H1 (cell line): ENCODE data around the gene MYH11. TPM values are rescaled to one million over a fixed set of nuclear protein-coding genes. Genes with fewer than 3 reads are reported as not detected.

Experiments
- CTCF ChIA-PET: fragments of 300-600 bp; sonication (Branson Sonifier 250); formaldehyde crosslinking; loops from one replicate; lab custom pipeline; 2021; ENCODE audit not compliant: partially characterized antibody; lab: Charles Lee
- POLR2A ChIA-PET: fragments of 300-600 bp; sonication (Branson Sonifier 250); formaldehyde crosslinking; loops from one replicate; lab custom pipeline; 2021; ENCODE audit warnings: inconsistent platforms; ENCODE audit not compliant: partially characterized antibody; lab: Charles Lee
- DNase-seq, 2 experiments: peaks; one replicate each; pipeline versions ENCODE4 v3.0.0 to v3.0.0-alpha.2; 2010 to 2022; ENCODE audit warnings: low spot score in 2 of 2, low read depth in 1 of 2, mixed read lengths in 1 of 2
- FAIRE-seq: peaks from 2 replicates; lab custom pipeline; 2011; peaks lifted over from hg19 to GRCh38; lab: Jason Lieb, UNC
- H2AFZ ChIP-seq: 2 replicates; pipeline ENCODE4 v1.8.1; 2012; ENCODE audit warnings: low read length, inconsistent platforms
- H2AK5ac ChIP-seq: 2 replicates; pipeline ENCODE4 v1.6.1; 2013; ENCODE audit warnings: low read depth, low read length
- H2BK120ac ChIP-seq: replicated peaks from 2 replicates; pipeline ENCODE3; 2013; ENCODE audit warnings: low read depth, low read length, inconsistent platforms
- H2BK12ac ChIP-seq: 2 replicates; pipeline ENCODE4 v1.6.1; 2013; ENCODE audit warnings: low read depth, low read length
- H2BK15ac ChIP-seq: 2 replicates; pipeline ENCODE4 v1.6.1; 2013; ENCODE audit warnings: low read length
- H2BK20ac ChIP-seq: 2 replicates; pipeline ENCODE4 v1.6.1; 2013; ENCODE audit warnings: low read length
- H2BK5ac ChIP-seq: 2 replicates; pipeline ENCODE4 v1.6.1; 2013; ENCODE audit warnings: low read depth, low read length
- H3K14ac ChIP-seq: 2 replicates; pipeline ENCODE4 v1.6.1; 2013; ENCODE audit warnings: inconsistent platforms; ENCODE audit not compliant: insufficient read length
- H3K18ac ChIP-seq: 2 replicates; pipeline ENCODE4 v1.6.1; 2013; ENCODE audit warnings: low read length; ENCODE audit errors: extremely low read depth
- H3K23ac ChIP-seq: 2 replicates; pipeline ENCODE4 v1.6.1; 2013; ENCODE audit warnings: inconsistent platforms; ENCODE audit not compliant: insufficient read length
- H3K23me2 ChIP-seq: 2 replicates; pipeline ENCODE4 v1.6.1; 2013; ENCODE audit warnings: low read depth, low read length
- H3K27ac ChIP-seq: 2 replicates; pipeline ENCODE4 v1.6.1; 2011; ENCODE audit warnings: low read depth, low read length, inconsistent platforms
- H3K27me3 ChIP-seq, 4 experiments: replicated peaks in 1 of 4; 1 replicate in 1 of 4; 2 replicates in 3 of 4; pipeline versions ENCODE4 v1.6.1 to v1.8.1; 2011 to 2013; ENCODE audit warnings: low read length in 3 of 4, mild to moderate bottlenecking in 3 of 4, inconsistent platforms in 2 of 4, mixed read lengths in 2 of 4, moderate library complexity in 1 of 4; ENCODE audit not compliant: control insufficient read depth in 3 of 4, insufficient read depth in 3 of 4; ENCODE audit errors: extremely low read depth in 1 of 4
- H3K36me3 ChIP-seq, 4 experiments: 2 replicates each; pipeline versions ENCODE4 v1.6.1 to v1.8.1; 2011 to 2013; ENCODE audit warnings: mild to moderate bottlenecking in 4 of 4, low read length in 3 of 4, moderate library complexity in 2 of 4, control low read depth in 1 of 4, inconsistent platforms in 1 of 4; ENCODE audit not compliant: insufficient read depth in 4 of 4, control insufficient read depth in 2 of 4
- H3K4ac ChIP-seq: replicated peaks from 2 replicates; pipeline ENCODE3; 2013; ENCODE audit warnings: low read length, low read depth, mixed read lengths, inconsistent platforms; ENCODE audit not compliant: insufficient read length
- H3K4me1 ChIP-seq, 4 experiments: replicated peaks in 1 of 4; 1 replicate in 1 of 4; 2 replicates in 3 of 4; pipeline versions ENCODE4 v1.6.1 to v1.8.1; 2011 to 2013; ENCODE audit warnings: low read length in 3 of 4, inconsistent platforms in 2 of 4, mixed read lengths in 1 of 4; ENCODE audit not compliant: insufficient read depth in 4 of 4, control insufficient read depth in 3 of 4
- H3K4me2 ChIP-seq, 2 experiments: 2 replicates each; pipeline versions ENCODE4 v1.6.1 to v1.8.1; 2011 to 2013; ENCODE audit warnings: low read depth in 2 of 2, low read length in 2 of 2, control low read depth in 1 of 2, inconsistent platforms in 1 of 2, mild to moderate bottlenecking in 1 of 2; ENCODE audit not compliant: insufficient read depth in 1 of 2
- H3K4me3 ChIP-seq, 4 experiments: fragments of 200-600, 300-600 bp in 1 of 4; sonication (generic), shearing (Covaris generic), sonication (Bioruptor Twin) in 1 of 4; 2 replicates each; pipeline versions ENCODE4 v1.5.1 to v1.8.1; 2011 to 2016; ENCODE audit warnings: low read length in 4 of 4, low read depth in 3 of 4, control low read depth in 2 of 4, inconsistent platforms in 2 of 4, mild to moderate bottlenecking in 2 of 4, mixed read lengths in 1 of 4, moderate library complexity in 1 of 4; ENCODE audit not compliant: insufficient read depth in 2 of 4; ENCODE audit errors: extremely low read depth in 1 of 4
- H3K56ac ChIP-seq: replicated peaks from 2 replicates; pipeline ENCODE3; 2013; ENCODE audit warnings: low read depth, mild to moderate bottlenecking, mixed read lengths, low read length, inconsistent platforms; ENCODE audit not compliant: insufficient read length
- H3K79me1 ChIP-seq: 2 replicates; pipeline ENCODE4 v1.6.1; 2013; ENCODE audit warnings: low read depth, low read length, control low read depth
- H3K79me2 ChIP-seq, 2 experiments: 2 replicates each; pipeline versions ENCODE4 v1.6.1 to v1.8.1; 2012 to 2013; ENCODE audit warnings: low read length in 2 of 2, mild to moderate bottlenecking in 2 of 2, inconsistent platforms in 1 of 2; ENCODE audit not compliant: insufficient read depth in 2 of 2, control insufficient read depth in 1 of 2
- H3K9ac ChIP-seq, 4 experiments: replicated peaks in 1 of 4; 1 replicate in 1 of 4; 2 replicates in 3 of 4; pipeline versions ENCODE4 v1.6.1 to v1.8.1; 2011 to 2013; ENCODE audit warnings: low read depth in 3 of 4, low read length in 3 of 4, control low read depth in 2 of 4, mild to moderate bottlenecking in 2 of 4, moderate library complexity in 2 of 4, inconsistent platforms in 1 of 4; ENCODE audit errors: extremely low read depth in 1 of 4
- H3K9me3 ChIP-seq, 2 experiments: 2 replicates each; pipeline versions ENCODE4 v1.6.1 to v1.8.1; 2012 to 2013; ENCODE audit warnings: mild to moderate bottlenecking in 2 of 2, moderate library complexity in 2 of 2, control low read depth in 1 of 2, inconsistent platforms in 1 of 2, low read depth in 1 of 2, low read length in 1 of 2, mixed read lengths in 1 of 2; ENCODE audit not compliant: insufficient read depth in 2 of 2
- H4K20me1 ChIP-seq, 2 experiments: replicated peaks in 1 of 2; 2 replicates each; pipeline versions ENCODE3 to v1.8.1; 2011 to 2013; ENCODE audit warnings: inconsistent platforms in 2 of 2, low read length in 2 of 2, mild to moderate bottlenecking in 1 of 2; ENCODE audit not compliant: insufficient read depth in 2 of 2, control insufficient read depth in 1 of 2
- H4K5ac ChIP-seq: 2 replicates; pipeline ENCODE4 v1.6.1; 2013; ENCODE audit warnings: low read length, low read depth, mixed read lengths, inconsistent platforms; ENCODE audit not compliant: insufficient read length
- H4K8ac ChIP-seq: 2 replicates; pipeline ENCODE4 v1.8.0; 2013; ENCODE audit warnings: mild to moderate bottlenecking, moderate library complexity, low read length, inconsistent platforms; ENCODE audit not compliant: insufficient read depth; ENCODE audit errors: extremely low read depth
- H4K91ac ChIP-seq: replicated peaks from 2 replicates; pipeline ENCODE3; 2013; ENCODE audit warnings: low read length, mixed read lengths, inconsistent platforms; ENCODE audit not compliant: insufficient read length
- BRCA1 ChIP-seq: IDR thresholded peaks from 2 replicates; pipeline ENCODE4 v1.6.1; 2012; ENCODE audit warnings: low read depth, low read length, improper control_type of control experiment
- CEBPB ChIP-seq: IDR thresholded peaks from 2 replicates; pipeline ENCODE4 v1.6.1; 2012; ENCODE audit warnings: low read depth, low read length
- JUN ChIP-seq: IDR thresholded peaks from 2 replicates; pipeline ENCODE4 v1.6.1; 2011; ENCODE audit warnings: low read depth, mild to moderate bottlenecking, improper control_type of control experiment, low read length
- JUND ChIP-seq: IDR thresholded peaks from 2 replicates; pipeline ENCODE4 v1.6.1; 2011; ENCODE audit warnings: mild to moderate bottlenecking, improper control_type of control experiment, low read length
- RNF2 ChIP-seq: fragments of 200-900, 300-1000 bp; sonication (generic); IDR thresholded peaks from 2 replicates; pipeline ENCODE4 v1.7.1; 2016; ENCODE audit warnings: borderline replicate concordance, low read depth, mild to moderate bottlenecking, antibody characterized with exemption, low read length; ENCODE audit not compliant: poor library complexity, severe bottlenecking; ENCODE audit errors: missing control alignments
- SIX5 ChIP-seq: IDR thresholded peaks from 2 replicates; pipeline ENCODE4 v1.6.1; 2011; ENCODE audit warnings: mild to moderate bottlenecking, low read depth, low read length
- SP1 ChIP-seq: IDR thresholded peaks from 2 replicates; pipeline ENCODE4 v1.6.1; 2011; ENCODE audit warnings: low read depth, low read length
- SRF ChIP-seq: IDR thresholded peaks from 2 replicates; pipeline ENCODE4 v1.6.1; 2011; ENCODE audit warnings: mild to moderate bottlenecking, low read depth, low read length, moderate library complexity
- TAF7 ChIP-seq: optimal IDR thresholded peaks from 2 replicates; pipeline ENCODE3; 2011; ENCODE audit warnings: low read depth, mild to moderate bottlenecking, inconsistent platforms, low read length, moderate library complexity, borderline replicate concordance
- TBP ChIP-seq: IDR thresholded peaks from 2 replicates; pipeline ENCODE4 v1.6.1; 2011; ENCODE audit warnings: low read depth, low read length, improper control_type of control experiment
- WGBS, 2 experiments: shearing (Covaris generic) in 1 of 2; methylation state at CpG; one replicate each; pipeline versions ENCODE4 v1.1.6 to v1.1.7; 2013 to 2015; ENCODE audit warnings: low lambda C conversion rate in 2 of 2, mixed read lengths in 2 of 2, inconsistent platforms in 1 of 2, low coverage in 1 of 2, missing lambda C conversion rate in 1 of 2; ENCODE audit not compliant: insufficient replicate concordance in 2 of 2, insufficient coverage in 1 of 2, insufficient read length in 1 of 2; ENCODE audit errors: extremely low coverage in 1 of 2, missing lambda C conversion rate in 1 of 2; 5-methylcytosine and 5-hydroxymethylcytosine counted together
- polyA plus RNA-seq, 7 experiments: library from polyadenylated mRNA; depleted of rRNA in 3 of 7; stranded (reverse) in 5 of 7; unstranded in 2 of 7; fragments of >200 nt in 5 of 7; fragments of 200-250 nt in 2 of 7; gene quantifications; 1 replicate in 5 of 7; 2 replicates in 1 of 7; 4 replicates in 1 of 7; pipeline versions ENCODE4 v1.2.1 to v1.2.3, GENCODE V29; 2011 to 2013; ENCODE audit warnings: missing spikeins in 2 of 7, mixed read lengths in 2 of 7
- total RNA-seq: library from RNA; stranded (reverse); fragmentation: NEBNext Ultra II Directional; extraction: Animal tissue kit (Norgen Biotek cat#: 25700); gene quantifications from 2 replicates; pipeline ENCODE4 v1.2.1, GENCODE V29; 2021
- TF ChIP-seq, protein P1 (sequence below): IDR thresholded peaks from 2 replicates; pipeline ENCODE4 v1.6.1; 2012; ENCODE audit warnings: low read length, inconsistent platforms

MYH11 gene
- total and polyA plus RNA-seq, 2 of the 8 experiments (the other 6 are each of a cell fraction or from before 2014, with no cell fraction given): 0.11 to 0.78 TPM

DNA sequence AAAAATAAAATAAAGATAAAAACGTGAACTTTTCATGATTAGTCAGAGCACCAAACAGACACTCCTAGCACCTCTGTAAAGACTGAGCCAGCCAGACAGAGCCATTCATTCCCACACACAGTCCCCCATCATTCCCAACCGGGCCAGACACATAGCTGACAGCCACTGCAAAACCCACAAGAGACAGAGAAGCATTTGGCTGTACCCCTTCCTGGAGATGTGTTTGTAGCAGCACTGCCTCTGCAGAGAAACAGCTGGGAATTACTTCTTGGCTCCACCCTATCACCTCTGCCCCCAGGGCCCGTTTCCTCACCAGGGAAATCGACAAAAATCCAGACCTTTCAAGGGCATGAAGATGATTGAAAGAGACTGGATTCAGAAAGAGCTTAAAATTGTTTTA, 46.4 kb downstream of the MYH11 start:
- H4K5ac ChIP-seq: no peak overlapping the region
- no peaks in the 10 kb centered on the region for H3K79me2 ChIP-seq
- no peak overlapping the region for H2AFZ ChIP-seq
- H3K79me1 ChIP-seq: no peaks in the 10 kb centered on the region
- H3K4me3 ChIP-seq: no peak overlapping the region
- FAIRE-seq (no peak), DNase-seq (no peak)
- H3K4me2 ChIP-seq: no peak overlapping the region
- H3K23ac ChIP-seq: no peak overlapping the region
- TF ChIP-seq SP1 (no peak), CEBPB (no peak), TBP (no peak), JUN (no peak), SIX5 (no peak), RNF2 (no peak), TAF7 (no peak), SRF (no peak), JUND (no peak), BRCA1 (no peak)
- TF ChIP-seq, protein P1, sequence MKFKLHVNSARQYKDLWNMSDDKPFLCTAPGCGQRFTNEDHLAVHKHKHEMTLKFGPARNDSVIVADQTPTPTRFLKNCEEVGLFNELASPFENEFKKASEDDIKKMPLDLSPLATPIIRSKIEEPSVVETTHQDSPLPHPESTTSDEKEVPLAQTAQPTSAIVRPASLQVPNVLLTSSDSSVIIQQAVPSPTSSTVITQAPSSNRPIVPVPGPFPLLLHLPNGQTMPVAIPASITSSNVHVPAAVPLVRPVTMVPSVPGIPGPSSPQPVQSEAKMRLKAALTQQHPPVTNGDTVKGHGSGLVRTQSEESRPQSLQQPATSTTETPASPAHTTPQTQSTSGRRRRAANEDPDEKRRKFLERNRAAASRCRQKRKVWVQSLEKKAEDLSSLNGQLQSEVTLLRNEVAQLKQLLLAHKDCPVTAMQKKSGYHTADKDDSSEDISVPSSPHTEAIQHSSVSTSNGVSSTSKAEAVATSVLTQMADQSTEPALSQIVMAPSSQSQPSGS: no peak
- no peak overlapping the region for H3K27ac ChIP-seq
- H3K9me3 ChIP-seq: no peaks in the 10 kb centered on the region
- H2AK5ac ChIP-seq: no peak overlapping the region
- H3K23me2 ChIP-seq: no peaks in the 10 kb centered on the region
- H3K56ac ChIP-seq: no peak overlapping the region
- H3K4me1 ChIP-seq: peaks cover 0 to 13% (median 6%) of the 10 kb centered on the region in 4 experiments; a peak in 6 of 7 replicates
- no peak overlapping the region for H2BK12ac ChIP-seq
- H3K4ac ChIP-seq: no peak overlapping the region
- H3K27me3 ChIP-seq: 0 out of 7 replicates have a peak, but pooled peaks cover 0 to 2% (median 0%) of the 10 kb centered on the region in 4 experiments
- no peaks in the 10 kb centered on the region for H3K36me3 ChIP-seq
- H3K9ac ChIP-seq: no peak overlapping the region
- POLR2A ChIA-PET: interaction anchor here (0.9 kb wide), 1 partner anchor 47 kb away, joined by 3 read pairs; no protein-coding TSS in a partner anchor
- CTCF ChIA-PET: interaction anchor here (1.0 to 3.9 kb wide), 4 partner anchors 9 to 372 kb away, joined by 3 to 18 read pairs (median 8); no protein-coding TSS in a partner anchor
- no peaks in the 10 kb centered on the region for H4K20me1 ChIP-seq
- H4K8ac ChIP-seq: no peak overlapping the region
- H3K18ac ChIP-seq: no peak overlapping the region
- H3K14ac ChIP-seq: no peak overlapping the region
- H2BK15ac ChIP-seq: no peak overlapping the region
- no peak overlapping the region for H2BK5ac ChIP-seq
- H2BK120ac ChIP-seq: no peak overlapping the region
- no peak overlapping the region for H2BK20ac ChIP-seq
- no peak overlapping the region for H4K91ac ChIP-seq
- 86% methylated on average over 4 of the region's 4 CpGs; no CpG with 5 or more reads in 1 of the 2 experiments for WGBS, 2 experiments
